Measurements from ENCODE around the gene TNKS2.

GRCh38 chr10:91797048-91797690, 1.1 kb upstream of the TNKS2 start:
- no peak for TF ChIP-seq CTCF (conservative IDR thresholded peaks at IDR 0.05 in 1 of 2, IDR thresholded peaks at IDR 0.05 in 1 of 2; ENCODE audit: extremely low read depth in 1 of 2, insufficient read depth in 1 of 2, low read depth in 1 of 2, low read length in 2 of 2)
- TF ChIP-seq EZH2 (IDR thresholded peaks at IDR 0.05; ENCODE audit: borderline replicate concordance, low read length): no peak
